Suprapubic skin (tissue), 3 donors: ENCODE results near the gene ANXA8L1.
"Not testable (repeated sequence)": the region's sequence is repeated elsewhere in the genome, so short reads cannot be mapped to it uniquely, and the experiment has no call there.

ENCODE experiments used
- POLR2A ChIP-seq, 2 donors: fragments of 450-650 bp; IDR thresholded peaks; one replicate each; pipeline ENCODE4 v1.6.1; 2017; ENCODE audit warnings: antibody characterized with exemption in 2 of 2, mild to moderate bottlenecking in 2 of 2, moderate library complexity in 2 of 2
- TF ChIP-seq, protein P1 (sequence below), 2 donors: fragments of 200-600 bp in 1 of 2; fragments of 450-650 bp in 1 of 2; sonication (generic) in 1 of 2; IDR thresholded peaks; one replicate each; pipeline ENCODE4 v1.5.1; 2016 to 2019; ENCODE audit warnings: antibody characterized with exemption in 2 of 2, mild to moderate bottlenecking in 1 of 2, moderate library complexity in 1 of 2

DNA sequence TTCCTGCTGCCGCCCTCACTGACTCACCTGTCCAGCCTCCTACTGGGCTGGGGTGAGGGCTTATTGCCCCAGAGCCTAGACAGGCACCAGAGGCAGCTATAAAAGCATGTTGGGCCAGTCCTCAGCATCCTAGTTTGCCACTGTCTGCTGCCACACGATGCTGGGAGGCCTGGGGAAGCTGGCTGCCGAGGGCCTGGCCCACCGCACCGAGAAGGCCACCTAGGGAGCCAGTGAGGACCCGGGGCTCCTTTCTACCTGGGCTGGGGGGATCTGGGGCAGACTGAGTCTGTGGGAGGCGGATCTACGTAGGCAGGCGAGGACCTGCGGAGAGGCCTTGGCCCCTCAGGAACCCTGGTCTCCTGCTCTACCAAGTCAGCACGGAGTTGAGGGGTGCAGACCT, 6.6 kb upstream of the ANXA8L1 start:
- TF ChIP-seq, protein P1, sequence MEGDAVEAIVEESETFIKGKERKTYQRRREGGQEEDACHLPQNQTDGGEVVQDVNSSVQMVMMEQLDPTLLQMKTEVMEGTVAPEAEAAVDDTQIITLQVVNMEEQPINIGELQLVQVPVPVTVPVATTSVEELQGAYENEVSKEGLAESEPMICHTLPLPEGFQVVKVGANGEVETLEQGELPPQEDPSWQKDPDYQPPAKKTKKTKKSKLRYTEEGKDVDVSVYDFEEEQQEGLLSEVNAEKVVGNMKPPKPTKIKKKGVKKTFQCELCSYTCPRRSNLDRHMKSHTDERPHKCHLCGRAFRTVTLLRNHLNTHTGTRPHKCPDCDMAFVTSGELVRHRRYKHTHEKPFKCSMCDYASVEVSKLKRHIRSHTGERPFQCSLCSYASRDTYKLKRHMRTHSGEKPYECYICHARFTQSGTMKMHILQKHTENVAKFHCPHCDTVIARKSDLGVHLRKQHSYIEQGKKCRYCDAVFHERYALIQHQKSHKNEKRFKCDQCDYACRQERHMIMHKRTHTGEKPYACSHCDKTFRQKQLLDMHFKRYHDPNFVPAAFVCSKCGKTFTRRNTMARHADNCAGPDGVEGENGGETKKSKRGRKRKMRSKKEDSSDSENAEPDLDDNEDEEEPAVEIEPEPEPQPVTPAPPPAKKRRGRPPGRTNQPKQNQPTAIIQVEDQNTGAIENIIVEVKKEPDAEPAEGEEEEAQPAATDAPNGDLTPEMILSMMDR (IDR thresholded peaks at IDR 0.05), result not testable (repeated sequence)
- TF ChIP-seq POLR2A (IDR thresholded peaks at IDR 0.05), result not testable (repeated sequence)
